ENCODE measurements around the gene GATAD2B.
"Not testable (repeated sequence)": the region's sequence is repeated elsewhere in the genome, so short reads cannot be mapped to it uniquely, and the experiment has no call there.

Gene GATAD2B

GRCh38 chr1:153929426-153929825 is 6.7 kb upstream of the GATAD2B start:
- DNase-seq = no peak

- DNase-seq = no peak
Measured at GRCh38 chr1:153928791-153929341, 6.1 kb upstream of the GATAD2B start.

GRCh38 chr1:153928245-153928644 is 5.5 kb upstream of the GATAD2B start:
- no peak for DNase-seq

GRCh38 chr1:153926405-153926804 is 3.6 kb upstream of the GATAD2B start:
- no peak for DNase-seq

DNA sequence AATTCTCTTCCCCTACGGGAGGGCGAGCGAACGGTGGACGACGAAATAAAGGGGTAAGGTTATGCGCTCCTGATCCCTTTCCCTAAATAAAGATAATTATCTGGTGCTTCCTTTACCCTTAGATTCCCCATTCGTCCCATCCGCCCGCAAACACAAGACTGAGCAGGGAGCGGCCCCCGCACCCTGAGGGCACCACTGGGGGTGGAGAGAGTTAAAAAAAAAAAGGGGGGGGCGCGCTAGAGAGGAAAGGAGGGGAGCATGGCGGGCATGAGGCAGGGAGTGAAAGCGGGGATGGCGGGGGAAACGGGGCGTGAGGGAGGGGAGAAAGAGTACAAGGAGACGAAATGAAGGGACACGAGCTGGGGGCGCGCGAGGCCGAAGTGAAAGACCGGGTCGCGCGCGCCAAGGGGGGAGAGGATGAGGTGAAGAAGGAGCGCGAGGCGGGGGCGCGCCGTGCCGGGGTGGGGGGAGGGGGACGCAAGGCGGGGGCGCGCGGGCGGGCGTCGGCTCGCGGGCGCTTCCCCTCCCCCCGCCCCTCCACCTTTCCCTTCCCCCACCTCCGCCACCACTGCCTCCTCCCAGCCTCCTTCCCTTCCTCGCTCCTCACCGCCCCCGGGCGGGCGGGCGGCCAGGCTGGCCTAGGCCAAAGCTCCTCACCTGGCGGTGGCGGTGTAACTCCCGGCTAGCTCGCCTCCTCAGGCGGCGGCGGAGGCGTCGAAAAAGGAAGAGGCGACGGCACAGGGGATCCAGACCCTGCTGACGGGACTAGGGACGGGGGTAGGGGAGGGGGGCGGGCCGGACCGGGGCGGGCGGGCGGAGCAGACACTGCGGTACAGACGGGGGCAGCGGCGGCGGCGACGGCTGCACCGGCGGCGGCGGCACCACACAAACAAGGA is 448 bp downstream of the GATAD2B start:
- DNase-seq = peak; percentile 84

DNA sequence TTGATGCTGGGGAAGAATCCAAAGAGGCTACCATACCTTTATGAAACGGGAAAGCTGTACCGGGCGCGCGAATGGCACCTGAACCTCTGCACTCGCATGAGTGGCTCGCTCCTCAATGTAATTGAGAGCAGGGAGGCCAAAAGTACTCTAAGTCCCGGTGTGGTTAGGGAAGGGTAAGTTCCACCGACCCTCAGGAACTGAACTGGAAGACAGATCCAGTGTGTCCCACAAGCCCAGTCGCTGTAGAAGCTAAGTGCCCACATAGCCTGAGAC is 1.0 kb downstream of the GATAD2B start:
- DNase-seq = peak; percentile 20

- DNase-seq = no peak
Measured at GRCh38 chr1:153921080-153921802, 1.5 kb downstream of the GATAD2B start.

GRCh38 chr1:153919876-153920852 is 2.6 kb downstream of the GATAD2B start:
- peak; percentile 82 for DNase-seq

GRCh38 chr1:153916297-153916696 is 6.5 kb downstream of the GATAD2B start:
- no peak for DNase-seq

DNA sequence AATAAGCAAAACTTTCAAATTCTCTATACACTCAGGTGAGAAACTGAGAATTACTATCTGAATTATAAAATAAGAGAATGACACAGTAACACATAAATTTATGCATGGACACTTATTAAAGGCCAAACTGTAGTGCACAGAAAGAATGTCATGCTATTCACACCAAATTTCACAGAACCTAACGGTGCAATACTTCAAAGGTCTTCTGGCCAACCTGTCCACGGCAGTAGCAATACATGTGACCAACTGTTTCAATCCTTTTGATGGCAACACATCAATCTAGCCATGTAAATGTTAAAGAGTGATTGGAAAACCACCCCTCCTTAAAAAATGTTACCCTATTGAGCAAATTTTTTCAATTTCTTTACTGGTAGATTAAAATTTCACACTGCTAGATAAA is 10.4 kb downstream of the GATAD2B start:
- DNase-seq = no peak

DNA sequence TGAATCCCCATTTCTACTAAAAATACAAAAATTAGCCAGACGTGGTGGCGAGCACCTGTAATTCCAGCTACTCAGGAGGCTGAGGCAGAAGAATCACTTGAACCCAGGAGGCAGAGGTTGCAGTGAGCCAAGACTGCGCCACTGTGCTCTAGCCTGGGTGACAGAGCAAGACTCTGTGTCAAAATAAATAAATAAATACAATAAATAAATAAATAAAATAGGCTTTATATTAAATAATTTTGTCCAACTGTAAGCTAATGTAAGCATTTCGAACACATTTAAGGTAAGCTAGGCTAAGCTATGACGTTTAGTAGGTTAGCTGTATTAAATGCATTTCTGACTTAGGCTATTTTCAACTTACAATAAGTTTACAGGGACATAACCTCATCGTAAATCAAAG is 12.2 kb downstream of the GATAD2B start:
- DNase-seq = not testable (repeated sequence)

- DNase-seq = no peak
Measured at GRCh38 chr1:153908071-153908470, 14.7 kb downstream of the GATAD2B start.

- no peak for DNase-seq
Measured at GRCh38 chr1:153907134-153907533, 15.6 kb downstream of the GATAD2B start.

GRCh38 chr1:153906396-153906795 is 16.4 kb downstream of the GATAD2B start:
- no peak for DNase-seq

- DNase-seq = not testable (repeated sequence)
Measured at GRCh38 chr1:153905908-153906307, 16.9 kb downstream of the GATAD2B start.

GRCh38 chr1:153903841-153904455 is 18.8 kb downstream of the GATAD2B start:
- no peak for DNase-seq

DNA sequence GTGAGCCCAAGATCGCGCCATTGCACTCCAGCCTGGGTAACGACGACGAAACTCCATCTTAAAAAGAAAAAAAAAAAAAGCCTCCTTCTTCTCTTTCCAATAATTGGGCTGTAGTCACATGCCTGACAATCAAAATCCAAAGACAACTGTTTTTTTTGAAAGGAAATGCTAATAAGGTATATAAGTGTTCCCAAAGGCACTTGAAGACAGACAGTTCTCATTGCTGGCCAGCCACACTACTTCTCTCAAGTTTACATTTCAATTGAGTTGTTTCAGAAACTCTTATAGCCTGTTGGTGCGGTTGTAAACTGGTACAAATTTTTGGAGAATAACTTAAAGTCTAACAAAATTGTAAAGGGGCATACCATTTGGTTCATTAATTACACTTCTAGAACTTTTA is 23.3 kb downstream of the GATAD2B start:
- DNase-seq = no peak

DNA sequence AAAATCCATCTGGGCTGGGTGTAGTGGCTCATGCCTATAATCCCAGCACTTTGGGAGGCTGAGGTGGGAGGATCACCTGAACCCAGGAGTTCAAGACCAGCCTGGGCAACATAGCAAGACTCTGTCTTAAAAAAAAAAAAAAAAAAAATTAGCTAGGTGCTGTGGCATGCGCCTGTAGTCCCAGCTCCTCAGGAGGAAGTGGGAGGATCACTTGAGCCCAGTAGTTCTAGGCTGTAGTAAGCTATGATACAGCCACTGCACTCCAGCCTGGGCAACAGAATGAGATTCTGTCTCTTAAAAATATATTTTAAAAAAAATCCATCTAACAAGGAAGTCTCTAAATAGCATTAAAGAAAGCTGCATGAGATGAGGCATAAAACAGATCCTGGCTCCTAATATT is 26.9 kb downstream of the GATAD2B start:
- not testable (repeated sequence) for DNase-seq

- DNase-seq = not testable (repeated sequence)
Measured at GRCh38 chr1:153891042-153891441, 31.7 kb downstream of the GATAD2B start.

GRCh38 chr1:153888533-153888932 is 34.2 kb downstream of the GATAD2B start:
- peak; percentile 78 for DNase-seq

- DNase-seq = no peak
Measured at GRCh38 chr1:153886127-153886526, 36.6 kb downstream of the GATAD2B start.

DNA sequence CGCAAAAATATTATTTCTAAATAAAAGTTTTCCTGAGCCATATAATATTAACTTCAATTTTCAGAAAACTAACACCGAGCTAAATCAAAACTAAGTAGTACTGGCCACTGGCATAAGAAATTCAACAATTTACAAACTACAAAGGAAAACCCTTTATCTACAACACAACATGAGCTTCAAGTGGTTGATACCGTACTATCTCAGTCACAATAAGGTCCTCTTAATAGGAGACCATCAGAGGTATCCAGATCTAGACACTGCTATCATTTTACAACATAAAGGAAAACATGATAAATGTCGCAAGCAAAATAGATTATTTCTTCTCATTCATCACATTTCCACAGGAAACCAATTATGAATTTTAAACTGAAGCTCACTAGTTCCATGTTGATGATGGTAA is 39.5 kb downstream of the GATAD2B start:
- peak; percentile 83 for DNase-seq

Data from hematopoietic multipotent progenitor cell treated with erythropoietin and hydrocortisone succinate and interleukin-3 and kit ligand, for 4 days (in vitro differentiated cells).